A549 (cell line): ENCODE measurements around the gene RNPEP. TPM values are rescaled to one million over a fixed set of nuclear protein-coding genes. Genes with fewer than 3 reads are reported as not detected.

Experiments used
- ATAC-seq, 2 experiments: fragments of 200-7000 bp in 1 of 2; fragments of >200 bp in 1 of 2; cut with Nextera tagmentation in 1 of 2; cut with Tn5 transposase in 1 of 2; 3 replicates each; pipeline versions ENCODE4 v1.8.0 to v1.9.1; 2018 to 2020; ENCODE audit warnings: mild to moderate bottlenecking in 1 of 2, moderate library complexity in 1 of 2
- CTCF ChIA-PET: fragments of 300-600 bp; sonication (Branson Sonifier 250); formaldehyde crosslinking; extraction: SDS; loops from one replicate; lab custom pipeline; 2021; ENCODE audit warnings: antibody characterized with exemption, inconsistent platforms; lab: Yijun Ruan, JAX
- POLR2A ChIA-PET: fragments of 350-600 bp; formaldehyde crosslinking; extraction: SDS; loops from one replicate; lab custom pipeline; 2021; ENCODE audit warnings: antibody characterized with exemption, inconsistent platforms; lab: Yijun Ruan, JAX
- DNase-seq, 2 experiments: peaks; one replicate each; pipeline versions ENCODE4 v3.0.0 to v3.0.0-alpha.2; 2011 to 2016; ENCODE audit warnings: low read depth in 1 of 2, low spot score in 1 of 2
- FAIRE-seq: peaks from 2 replicates; lab custom pipeline; 2011; peaks lifted over from hg19 to GRCh38; lab: Jason Lieb, UNC
- H3K27ac ChIP-seq, 2 experiments: fragments of >200 bp; sonication (Bioruptor Twin); formaldehyde crosslinking; 3 replicates each; pipeline ENCODE4 v1.5.1; 2016 to 2017
- H3K4me1 ChIP-seq: fragments of >200 bp; sonication (Bioruptor Twin); formaldehyde crosslinking; 3 replicates; pipeline ENCODE4 v1.6.1; 2016
- H3K4me2 ChIP-seq: fragments of >200 bp; sonication (Bioruptor Twin); formaldehyde crosslinking; 3 replicates; pipeline ENCODE4 v1.6.1; 2016
- H3K4me3 ChIP-seq: fragments of >200 bp; sonication (Bioruptor Twin); formaldehyde crosslinking; 3 replicates; pipeline ENCODE4 v1.5.1; 2016
- H3K9me3 ChIP-seq: fragments of >200 bp; sonication (Bioruptor Twin); formaldehyde crosslinking; 3 replicates; pipeline ENCODE4 v1.6.1; 2016
- BHLHE40 ChIP-seq: IDR thresholded peaks from 2 replicates; pipeline ENCODE4 v1.6.1; 2012; ENCODE audit warnings: low read depth, low read length, inconsistent platforms
- CBX2 ChIP-seq: fragments of 200-600 bp; sonication (generic); IDR thresholded peaks from 2 replicates; pipeline ENCODE4 v1.6.1; 2016; ENCODE audit warnings: low read depth, mild to moderate bottlenecking, borderline replicate concordance
- E2F6 ChIP-seq: IDR thresholded peaks from 2 replicates; pipeline ENCODE4 v1.6.1; 2012; ENCODE audit warnings: low read depth, borderline replicate concordance
- EHF ChIP-seq: fragments of 250-450 bp; sonication (Bioruptor Pico); IDR thresholded peaks from 2 replicates; pipeline ENCODE4 v1.5.0; 2020; ENCODE audit warnings: mild to moderate bottlenecking
- ELK1 ChIP-seq: fragments of 150-350 bp; IDR thresholded peaks from 2 replicates; pipeline ENCODE4 v1.6.1; 2014; ENCODE audit warnings: low read depth, mild to moderate bottlenecking, low read length
- ESRRA ChIP-seq: fragments of 150-350 bp; IDR thresholded peaks from 2 replicates; pipeline ENCODE4 v1.6.1; 2014; ENCODE audit warnings: mild to moderate bottlenecking, low read length, borderline replicate concordance
- FOSB ChIP-seq: fragments of 250-450 bp; sonication (Bioruptor Pico); IDR thresholded peaks from 2 replicates; pipeline ENCODE4 v1.5.0; 2020; ENCODE audit warnings: mild to moderate bottlenecking, moderate library complexity
- FOSL2 ChIP-seq, 2 experiments: fragments of 450-650 bp in 1 of 2; fragments of >200 bp in 1 of 2; sonication (Bioruptor Twin) in 1 of 2; formaldehyde crosslinking; IDR thresholded peaks; 2 replicates each; pipeline versions ENCODE4 v1.5.0 to v1.6.1; 2016 to 2020; ENCODE audit warnings: mild to moderate bottlenecking in 1 of 2, moderate library complexity in 1 of 2
- FOXS1 ChIP-seq: fragments of 250-450 bp; sonication (Bioruptor Pico); IDR thresholded peaks from 2 replicates; pipeline ENCODE4 v1.5.0; 2020; ENCODE audit warnings: mild to moderate bottlenecking, moderate library complexity
- GATA3 ChIP-seq: IDR thresholded peaks from 2 replicates; pipeline ENCODE4 v1.6.1; 2012; ENCODE audit warnings: borderline replicate concordance
- HDAC2 ChIP-seq: fragments of 200-600 bp; sonication (generic); IDR thresholded peaks from 2 replicates; pipeline ENCODE4 v1.6.1; 2016
- HEYL ChIP-seq: fragments of 250-450 bp; sonication (Bioruptor Pico); IDR thresholded peaks from 2 replicates; pipeline ENCODE4 v1.8.0; 2021; ENCODE audit warnings: mild to moderate bottlenecking, moderate library complexity
- HMGXB4 ChIP-seq: fragments of 250-450 bp; sonication (Bioruptor Pico); IDR thresholded peaks from 2 replicates; pipeline ENCODE4 v1.5.0; 2021; ENCODE audit warnings: mild to moderate bottlenecking, moderate library complexity, borderline replicate concordance
- HOXB13 ChIP-seq: fragments of 250-450 bp; sonication (Bioruptor Pico); IDR thresholded peaks from 2 replicates; pipeline ENCODE4 v1.5.0; 2020; ENCODE audit warnings: low read depth, mild to moderate bottlenecking, moderate library complexity
- HOXB5 ChIP-seq: fragments of 250-450 bp; sonication (Bioruptor Pico); IDR thresholded peaks from 2 replicates; pipeline ENCODE4 v1.5.0; 2020; ENCODE audit warnings: mild to moderate bottlenecking, moderate library complexity
- JUN ChIP-seq, 2 experiments: fragments of >200 bp; sonication (Bioruptor Twin); formaldehyde crosslinking; IDR thresholded peaks; 2 replicates in 1 of 2; 3 replicates in 1 of 2; pipeline ENCODE4 v1.6.1; 2016 to 2017
- JUNB ChIP-seq: fragments of >200 bp; sonication (Bioruptor Twin); formaldehyde crosslinking; IDR thresholded peaks from 2 replicates; pipeline ENCODE4 v1.6.1; 2016
- KDM1A ChIP-seq: fragments of 200-600 bp; sonication (generic); IDR thresholded peaks from 2 replicates; pipeline ENCODE4 v1.6.1; 2016; ENCODE audit warnings: low read depth, mild to moderate bottlenecking
- KDM5A ChIP-seq: fragments of 200-600 bp; sonication (generic); IDR thresholded peaks from 2 replicates; pipeline ENCODE4 v1.6.1; 2016; ENCODE audit warnings: antibody characterized with exemption, mild to moderate bottlenecking
- MAFK ChIP-seq: fragments of 450-650 bp; IDR thresholded peaks from 2 replicates; pipeline ENCODE4 v1.6.1; 2014; ENCODE audit not compliant: partially characterized antibody
- MAX ChIP-seq: IDR thresholded peaks from 2 replicates; pipeline ENCODE4 v1.6.1; 2012
- MAZ ChIP-seq: fragments of 150-350 bp; IDR thresholded peaks from 2 replicates; pipeline ENCODE4 v1.6.1; 2014; ENCODE audit warnings: antibody characterized with exemption, low read depth, low read length, borderline replicate concordance
- NFE2L2 ChIP-seq: fragments of 150-350 bp; conservative IDR thresholded peaks from 2 replicates; pipeline ENCODE4 v1.6.1; 2014; ENCODE audit warnings: low read length
- NPAS2 ChIP-seq: fragments of 250-450 bp; sonication (Bioruptor Pico); IDR thresholded peaks from 2 replicates; pipeline ENCODE4 v1.8.0; 2022; ENCODE audit warnings: mild to moderate bottlenecking, moderate library complexity, borderline replicate concordance
- PBX3 ChIP-seq: IDR thresholded peaks from 2 replicates; pipeline ENCODE4 v1.6.1; 2012
- POLR2A ChIP-seq: IDR thresholded peaks from 2 replicates; pipeline ENCODE4 v1.6.1; 2012; ENCODE audit warnings: mild to moderate bottlenecking, low read length
- RFX5 ChIP-seq: fragments of 450-650 bp; IDR thresholded peaks from 2 replicates; pipeline ENCODE4 v1.7.1; 2014; ENCODE audit warnings: antibody characterized with exemption, mild to moderate bottlenecking, moderate library complexity
- RNF2 ChIP-seq: fragments of 200-600 bp; sonication (generic); IDR thresholded peaks from 2 replicates; pipeline ENCODE4 v1.6.1; 2016; ENCODE audit warnings: low read depth, mild to moderate bottlenecking, antibody characterized with exemption, moderate library complexity, borderline replicate concordance
- SREBF2 ChIP-seq: fragments of 450-650 bp; IDR thresholded peaks from 2 replicates; pipeline ENCODE4 v1.6.1; 2014; ENCODE audit warnings: mild to moderate bottlenecking, moderate library complexity
- TFCP2L1 ChIP-seq: fragments of 250-450 bp; sonication (Bioruptor Pico); IDR thresholded peaks from 2 replicates; pipeline ENCODE4 v1.5.0; 2021; ENCODE audit warnings: mild to moderate bottlenecking
- ZNF302 ChIP-seq: fragments of 250-450 bp; sonication (Bioruptor Pico); IDR thresholded peaks from 2 replicates; pipeline ENCODE4 v1.9.0; 2021; ENCODE audit warnings: inconsistent platforms, mild to moderate bottlenecking, moderate library complexity
- WGBS: methylation state at CpG from one replicate; pipeline ENCODE4 v1.1.6; 2017; ENCODE audit errors: missing lambda C conversion rate; 5-methylcytosine and 5-hydroxymethylcytosine counted together
- polyA plus RNA-seq, 4 experiments: library from polyadenylated mRNA; depleted of rRNA in 3 of 4; stranded (reverse); fragments of >200 nt; fragmentation: RNase III in 1 of 4; extraction: RNeasy Plus Mini Kit Qiagen cat#74134 plus additional on column Dnase treatment in 1 of 4; gene quantifications; 2 replicates in 3 of 4; 3 replicates in 1 of 4; pipeline ENCODE4 v1.2.3, GENCODE V29; 2011 to 2017
- TF ChIP-seq, protein P1 (sequence below): fragments of 250-450 bp; sonication (Bioruptor Pico); IDR thresholded peaks from 2 replicates; pipeline ENCODE4 v1.5.0; 2020; ENCODE audit warnings: low read depth, mild to moderate bottlenecking, moderate library complexity

The RNPEP gene
- polyA plus RNA-seq, 2 of the 4 experiments (the other 2 are of a cell fraction) = 71.1 to 87.6 TPM

DNA sequence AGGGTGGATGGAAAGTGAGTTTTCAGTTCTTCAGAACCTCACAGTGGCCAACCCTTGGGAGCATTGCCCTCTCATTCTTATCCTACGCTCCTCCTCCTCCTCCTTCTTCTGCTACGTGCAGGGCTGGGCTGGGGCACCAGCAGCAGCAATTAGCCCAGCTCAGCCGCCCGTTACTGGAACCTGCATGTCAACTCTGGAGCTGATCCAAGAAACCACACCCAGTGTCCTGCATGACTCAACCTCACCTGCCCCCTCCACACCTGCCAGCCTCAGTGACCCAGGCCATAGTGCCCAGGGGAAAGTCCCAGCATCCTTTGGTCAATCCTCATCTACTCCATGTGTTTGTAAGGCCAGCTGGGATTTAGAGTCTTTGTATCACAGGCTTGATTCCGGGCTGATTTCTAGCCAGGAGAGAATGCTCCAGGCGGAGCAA lies 40.6 kb downstream of the RNPEP start (continued):
- TF ChIP-seq HOXB5 = peak; percentile 93

DNA sequence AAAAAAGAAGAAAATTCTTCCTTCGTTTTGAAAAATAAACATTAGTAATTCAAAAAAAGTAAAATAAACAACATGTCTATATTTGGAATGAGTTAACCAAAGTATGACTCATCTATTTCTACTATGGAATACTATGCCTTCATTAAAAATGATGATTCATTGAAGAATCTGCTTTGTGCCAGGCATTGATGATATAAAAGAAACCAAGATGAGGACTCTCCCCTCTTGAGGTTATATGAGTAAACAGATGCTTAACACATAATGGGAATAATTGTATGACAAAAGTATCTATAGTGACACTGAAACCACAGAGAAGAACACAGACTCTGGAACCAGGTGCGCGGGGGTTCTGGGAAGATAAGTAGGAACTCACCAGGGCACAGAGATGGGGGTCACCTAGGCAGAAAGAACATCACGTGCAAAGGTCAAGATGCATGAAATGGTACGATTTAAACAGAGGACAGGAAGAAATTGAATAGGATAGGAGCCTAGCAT lies 46.8 kb downstream of the RNPEP start:
- no peaks in the 10 kb centered on the region for H3K9me3 ChIP-seq
- CTCF ChIA-PET = interaction anchor here (1.0 to 3.1 kb wide), 5 partner anchors 19 to 106 kb away, joined by 3 to 14 read pairs (median 4); partner anchors contain the start of gene ELF3
- peaks cover 52% of the 10 kb centered on the region for H3K4me1 ChIP-seq
- ATAC-seq (peak; percentile 52 to 75; a peak in 3 of 6 replicates), DNase-seq (peak; percentile 75 to 83), FAIRE-seq (peak; percentile 76)
- peak overlapping the region; percentile 51 for H3K4me2 ChIP-seq
- peak overlapping the region; percentile 61 to 86 for H3K27ac ChIP-seq
- POLR2A ChIA-PET = interaction anchor here (1.0 kb wide), 1 partner anchor 19 kb away, joined by 6 read pairs; the partner anchor contains the start of gene ELF3
- whole genome bisulfite sequencing = 52% methylated on average over 5 of the region's 5 CpGs
- H3K4me3 ChIP-seq = no peak overlapping the region
- peak; percentile 60; the same call in 1 of the 2 replicates for TF ChIP-seq HOXB5
- TF ChIP-seq NPAS2 (CRISPR knock-in tag) = no peak
- no peak for TF ChIP-seq ESRRA
- peak; percentile 87 for TF ChIP-seq FOSL2 (IDR thresholded peaks at IDR 0.05)
- peak; percentile 100 for TF ChIP-seq FOSL2 (CRISPR knock-in tag; IDR thresholded peaks at IDR 0.05)
- no peak for TF ChIP-seq RNF2
- TF ChIP-seq TFCP2L1 (CRISPR knock-in tag) = 0 out of 2 replicates have a peak, but pooled peaks have one; percentile 60
- no peak for TF ChIP-seq RFX5
- TF ChIP-seq HDAC2 = no peak
- peak; percentile 61 for TF ChIP-seq FOSB (CRISPR knock-in tag)
- peak; percentile 88 for TF ChIP-seq JUNB
- peak; percentile 99 for TF ChIP-seq MAFK
- no peak for TF ChIP-seq MAX
- no peak for TF ChIP-seq CBX2
- TF ChIP-seq PBX3 = no peak
- TF ChIP-seq, protein P1, sequence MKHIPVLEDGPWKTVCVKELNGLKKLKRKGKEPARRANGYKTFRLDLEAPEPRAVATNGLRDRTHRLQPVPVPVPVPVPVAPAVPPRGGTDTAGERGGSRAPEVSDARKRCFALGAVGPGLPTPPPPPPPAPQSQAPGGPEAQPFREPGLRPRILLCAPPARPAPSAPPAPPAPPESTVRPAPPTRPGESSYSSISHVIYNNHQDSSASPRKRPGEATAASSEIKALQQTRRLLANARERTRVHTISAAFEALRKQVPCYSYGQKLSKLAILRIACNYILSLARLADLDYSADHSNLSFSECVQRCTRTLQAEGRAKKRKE (CRISPR knock-in tag) = peak; percentile 61; the same call in 1 of the 2 replicates
- no peak for TF ChIP-seq ELK1
- TF ChIP-seq MAZ = no peak
- no peak for TF ChIP-seq HEYL
- TF ChIP-seq NFE2L2 = peak; percentile 95
- TF ChIP-seq FOXS1 (CRISPR knock-in tag) = peak; percentile 82; the same call in 1 of the 2 replicates
- 0 out of 5 replicates have a peak, but pooled peaks of 1 of the 2 experiments have one; percentile 55 for TF ChIP-seq JUN (IDR thresholded peaks at IDR 0.05)
- TF ChIP-seq E2F6 = no peak
- peak; percentile 92 for TF ChIP-seq EHF (CRISPR knock-in tag)
- peak; percentile 51; the same call in 1 of the 2 replicates for TF ChIP-seq GATA3
- no peak for TF ChIP-seq HMGXB4 (CRISPR knock-in tag)
- 0 out of 2 replicates have a peak, but pooled peaks have one; percentile 42 for TF ChIP-seq ZNF302 (CRISPR knock-in tag)
- no peak for TF ChIP-seq KDM1A
- peak; percentile 62; the same call in 1 of the 2 replicates for TF ChIP-seq HOXB13 (CRISPR knock-in tag)
- TF ChIP-seq BHLHE40 = no peak
- TF ChIP-seq KDM5A = no peak
- TF ChIP-seq POLR2A = no peak
- no peak for TF ChIP-seq SREBF2
